ENCODE results near the gene SAPCD1. TPM values are rescaled to one million over a fixed set of nuclear protein-coding genes. Genes with fewer than 3 reads are reported as not detected.

SAPCD1 gene
- total and polyA plus RNA-seq, 2 donors (not counting 3 experiments of a cell fraction or from before 2014, with no cell fraction given): 1.6 to 11.7 TPM

DNA sequence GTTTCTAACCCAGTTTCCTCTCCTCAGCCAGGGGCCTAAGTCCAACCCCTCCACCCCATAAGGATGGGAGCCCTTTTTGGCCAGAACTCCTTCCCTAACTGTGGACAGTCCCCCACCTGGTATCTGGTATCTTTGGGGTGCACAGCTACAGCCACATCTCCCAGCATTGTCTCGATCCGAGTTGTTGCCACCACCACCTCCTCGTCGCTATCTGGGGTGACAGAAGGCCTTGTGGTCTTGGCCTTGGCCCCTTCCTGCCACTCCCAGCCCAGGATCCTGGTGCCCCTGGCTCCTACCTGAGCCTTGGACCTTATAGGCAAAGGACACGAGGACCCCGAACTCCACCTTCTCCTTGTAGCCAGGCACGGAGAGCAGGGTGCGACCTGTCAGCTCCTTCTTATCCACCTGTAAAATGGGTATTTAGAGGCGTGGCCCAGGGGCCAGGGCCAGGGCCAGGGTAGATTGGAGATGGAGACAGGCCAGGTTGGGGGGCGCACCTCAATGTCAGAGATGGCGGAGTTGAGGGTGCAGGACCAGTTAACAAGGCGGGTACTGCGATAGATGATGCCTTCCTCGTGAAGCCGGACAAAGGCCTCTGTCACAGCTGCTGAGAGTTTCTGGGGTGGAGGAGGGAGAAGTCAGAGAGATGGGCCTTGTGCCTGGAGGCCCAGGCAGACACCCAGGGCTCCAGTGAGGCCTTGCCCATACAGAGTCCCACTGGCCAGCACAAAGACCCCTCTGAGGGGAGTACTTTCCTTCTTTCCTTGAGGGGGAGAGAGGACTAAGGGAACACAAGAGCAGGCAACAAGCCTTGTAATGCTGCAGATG is 21.9 kb downstream of the SAPCD1 start:
- H3K27ac ChIP-seq (ENCODE audit: insufficient read depth, low read depth, low read length): no peak overlapping the region
- ChIA-PET CTCF (interaction anchor here (1.3 to 1.8 kb wide), 2 partner anchors 14 to 55 kb away, joined by 3 to 7 read pairs; partner anchors contain the start of gene DDAH2), POLR2A (no interaction called here)
- intact Hi-C loops (cut with micrococcal nuclease) (no loop called here), dilution Hi-C loops (cut with MboI; ENCODE audit: extremely low pct_ligation_motif_present, low sequenced_read_pairs) (no loop called here)
- DNase-seq (ENCODE audit: low read depth, low spot score) (no peak), FAIRE-seq (no peak)
- no peak overlapping the region for H3K9ac ChIP-seq (replicated peaks; ENCODE audit: extremely low read depth, insufficient read depth, low read length)
- no peaks in the 10 kb centered on the region for H3K27me3 ChIP-seq (ENCODE audit: control insufficient read depth in 2 of 2, insufficient read depth in 2 of 2, low read length in 2 of 2)
- H3K4me3 ChIP-seq (replicated peaks in 1 of 3; ENCODE audit: insufficient read depth in 1 of 3, low read depth in 1 of 3, low read length in 3 of 3): no peak overlapping the region
- H3K9me1 ChIP-seq (replicated peaks; ENCODE audit: control insufficient read depth, extremely low read depth, insufficient read depth, low read length): no peaks in the 10 kb centered on the region
- peaks cover under 1% of the 10 kb centered on the region for H3K79me2 ChIP-seq (ENCODE audit: control insufficient read depth, insufficient read depth, low read length)
- peaks cover 8 to 42% of the 10 kb centered on the region in 2 experiments for H3K36me3 ChIP-seq (ENCODE audit: control insufficient read depth in 2 of 2, extremely low read depth in 1 of 2, insufficient read depth in 2 of 2, low read length in 2 of 2)
- no peak overlapping the region for H2AFZ ChIP-seq (ENCODE audit: low read depth, low read length)
- H4K20me1 ChIP-seq (replicated peaks; ENCODE audit: control insufficient read depth, extremely low read depth, insufficient read depth, low read length): no peaks in the 10 kb centered on the region
- H3K4me2 ChIP-seq (ENCODE audit: insufficient read depth, low read length): no peak overlapping the region
- BruUV-seq (replicated peaks): no TSS peak
- no peaks in the 10 kb centered on the region for H3K4me1 ChIP-seq (ENCODE audit: control insufficient read depth, extremely low read depth, insufficient read depth, low read length)
- H3K9me3 ChIP-seq (replicated peaks; ENCODE audit: control insufficient read depth, insufficient read depth, low read length): no peaks in the 10 kb centered on the region
- no peak for TF ChIP-seq EZH2 (IDR thresholded peaks at IDR 0.05; ENCODE audit: borderline replicate concordance, low read depth, low read length, severe bottlenecking)
- no peak for TF ChIP-seq CTCF (IDR thresholded peaks at IDR 0.05; ENCODE audit: extremely low read depth in 1 of 2, insufficient read depth in 1 of 2, low read depth in 1 of 2, low read length in 2 of 2)
- no peak for TF ChIP-seq POLR2AphosphoS5 (IDR thresholded peaks at IDR 0.05; ENCODE audit: insufficient read depth, low read depth, low read length)
- no peak for TF ChIP-seq FOS (IDR thresholded peaks at IDR 0.05; ENCODE audit: borderline replicate concordance, insufficient read depth, low read length)
- TF ChIP-seq GATA2 (IDR thresholded peaks at IDR 0.05; ENCODE audit: insufficient read depth, insufficient read length, low read depth, low read length): no peak
- TF ChIP-seq POLR2A (IDR thresholded peaks at IDR 0.05; ENCODE audit: low read depth, low read length): no peak
- no peak for TF ChIP-seq JUN (IDR thresholded peaks at IDR 0.05; ENCODE audit: borderline replicate concordance, insufficient read depth, insufficient read length, low read depth)
- no peak for TF ChIP-seq MYC (IDR thresholded peaks at IDR 0.05; ENCODE audit: low read depth, low read length)
- TF ChIP-seq MAX (IDR thresholded peaks at IDR 0.05; ENCODE audit: insufficient read depth, insufficient read length): no peak

Measured in endothelial cell of umbilical vein (primary cell).